H9 (cell line): ENCODE data around the gene GSTT2. TPM values are rescaled to one million over a fixed set of nuclear protein-coding genes. Genes with fewer than 3 reads are reported as not detected.

Experiments used
- DNase-seq: peaks from one replicate; pipeline ENCODE4 v3.0.0-alpha.2; 2017
- H2AFZ ChIP-seq: one replicate; pipeline ENCODE4 v1.6.1; 2013; ENCODE audit warnings: mild to moderate bottlenecking, low read length, control low read depth, moderate library complexity
- H2AK5ac ChIP-seq: 2 replicates; pipeline ENCODE4 v1.6.1; 2013; ENCODE audit warnings: low read length, control low read depth, mixed read lengths; ENCODE audit not compliant: insufficient read length
- H2BK120ac ChIP-seq: one replicate; pipeline ENCODE4 v1.6.1; 2013; ENCODE audit warnings: low read depth, mild to moderate bottlenecking, low read length, control low read depth, inconsistent platforms; ENCODE audit not compliant: poor library complexity, severe bottlenecking
- H2BK12ac ChIP-seq: 2 replicates; pipeline ENCODE4 v1.6.1; 2013; ENCODE audit warnings: low read length, control low read depth, mixed read lengths, low read depth; ENCODE audit not compliant: insufficient read length
- H2BK15ac ChIP-seq: 2 replicates; pipeline ENCODE4 v1.6.1; 2013; ENCODE audit warnings: low read depth, low read length, control low read depth
- H2BK20ac ChIP-seq: one replicate; pipeline ENCODE4 v1.6.1; 2013; ENCODE audit warnings: low read depth, mild to moderate bottlenecking, low read length, control low read depth, inconsistent platforms; ENCODE audit not compliant: poor library complexity, severe bottlenecking
- H2BK5ac ChIP-seq: 2 replicates; pipeline ENCODE4 v1.6.1; 2013; ENCODE audit warnings: low read length, control low read depth, mixed read lengths; ENCODE audit not compliant: insufficient read length
- H3K14ac ChIP-seq: 2 replicates; pipeline ENCODE4 v1.6.1; 2013; ENCODE audit warnings: low read length, control low read depth; ENCODE audit not compliant: insufficient read depth
- H3K18ac ChIP-seq: 2 replicates; pipeline ENCODE4 v1.6.1; 2013; ENCODE audit warnings: low read depth, mild to moderate bottlenecking, mixed read lengths, low read length, control low read depth; ENCODE audit not compliant: insufficient read length
- H3K23ac ChIP-seq: 2 replicates; pipeline ENCODE4 v1.6.1; 2013; ENCODE audit warnings: low read length, control low read depth, mixed read lengths, low read depth; ENCODE audit not compliant: insufficient read length
- H3K23me2 ChIP-seq: 2 replicates; pipeline ENCODE4 v1.6.1; 2013; ENCODE audit warnings: low read depth, mild to moderate bottlenecking, mixed read lengths, low read length, control low read depth; ENCODE audit not compliant: insufficient read length, poor library complexity, severe bottlenecking
- H3K27ac ChIP-seq: 2 replicates; pipeline ENCODE4 v1.5.1; 2013; ENCODE audit warnings: low read length, control low read depth, mixed read lengths, low read depth; ENCODE audit not compliant: insufficient read length
- H3K27me3 ChIP-seq: 2 replicates; pipeline ENCODE4 v1.6.1; 2013; ENCODE audit warnings: low read length, control low read depth, inconsistent platforms; ENCODE audit not compliant: insufficient read depth
- H3K4ac ChIP-seq: 2 replicates; pipeline ENCODE4 v1.6.1; 2013; ENCODE audit warnings: low read depth, mild to moderate bottlenecking, control low read depth, inconsistent platforms, low read length, moderate library complexity
- H3K4me1 ChIP-seq: 2 replicates; pipeline ENCODE4 v1.6.1; 2013; ENCODE audit warnings: low read length, control low read depth, inconsistent platforms; ENCODE audit not compliant: insufficient read depth
- H3K4me2 ChIP-seq: 2 replicates; pipeline ENCODE4 v1.6.1; 2013; ENCODE audit warnings: low read length, control low read depth, mixed read lengths; ENCODE audit not compliant: insufficient read length, insufficient read depth
- H3K56ac ChIP-seq: 2 replicates; pipeline ENCODE4 v1.6.1; 2013; ENCODE audit warnings: low read depth, mild to moderate bottlenecking, mixed read lengths, low read length, control low read depth; ENCODE audit not compliant: insufficient read length
- H3K79me1 ChIP-seq: 2 replicates; pipeline ENCODE4 v1.6.1; 2013; ENCODE audit warnings: low read depth, mild to moderate bottlenecking, moderate library complexity, low read length, control low read depth, inconsistent platforms; ENCODE audit not compliant: insufficient read depth, poor library complexity, severe bottlenecking
- H3K79me2 ChIP-seq: 2 replicates; pipeline ENCODE4 v1.6.1; 2013; ENCODE audit warnings: low read length, control low read depth, inconsistent platforms; ENCODE audit not compliant: insufficient read depth
- H3K9ac ChIP-seq: 2 replicates; pipeline ENCODE4 v1.6.1; 2013; ENCODE audit warnings: low read length, control low read depth, mixed read lengths; ENCODE audit not compliant: insufficient read length; ENCODE audit errors: extremely low read depth
- H3K9me3 ChIP-seq: one replicate; pipeline ENCODE4 v1.6.1; 2013; ENCODE audit warnings: low read depth, low read length, inconsistent platforms; ENCODE audit not compliant: control insufficient read depth
- H3T11ph ChIP-seq: one replicate; pipeline ENCODE4 v1.6.1; 2013; ENCODE audit warnings: mild to moderate bottlenecking, low read length, control low read depth, inconsistent platforms
- H4K20me1 ChIP-seq: one replicate; pipeline ENCODE4 v1.6.1; 2013; ENCODE audit not compliant: control insufficient read depth, insufficient read length, insufficient read depth
- H4K5ac ChIP-seq: 2 replicates; pipeline ENCODE4 v1.6.1; 2013; ENCODE audit warnings: low read depth, mild to moderate bottlenecking, mixed read lengths, low read length, control low read depth; ENCODE audit not compliant: insufficient read length
- H4K8ac ChIP-seq: replicated peaks from 2 replicates; pipeline ENCODE4 v1.6.1; 2013; ENCODE audit warnings: low read length, control low read depth, mixed read lengths, low read depth; ENCODE audit not compliant: insufficient read length
- H4K91ac ChIP-seq: 2 replicates; pipeline ENCODE4 v1.6.1; 2013; ENCODE audit warnings: low read depth, mild to moderate bottlenecking, moderate library complexity, mixed read lengths, low read length, control low read depth; ENCODE audit not compliant: insufficient read length
- H3K27ac Mint-ChIP-seq, 3 experiments: 2 replicates in 2 of 3; 3 replicates in 1 of 3; pipeline ENCODE4 v1.8.0; 2020 to 2021; ENCODE audit warnings: mixed read lengths in 3 of 3, mild to moderate bottlenecking in 1 of 3, moderate library complexity in 1 of 3
- H3K27me3 Mint-ChIP-seq: 2 replicates; pipeline ENCODE4 v1.8.0; 2021; ENCODE audit warnings: low read depth, mild to moderate bottlenecking, moderate library complexity, mixed read lengths
- H3K36me3 Mint-ChIP-seq, 3 experiments: 2 replicates in 2 of 3; 3 replicates in 1 of 3; pipeline ENCODE4 v1.8.0; 2020 to 2021; ENCODE audit warnings: low read depth in 3 of 3, mixed read lengths in 3 of 3; ENCODE audit not compliant: insufficient read depth in 1 of 3
- H3K4me1 Mint-ChIP-seq, 2 experiments: 2 replicates each; pipeline ENCODE4 v1.8.0; 2020; ENCODE audit warnings: mixed read lengths in 2 of 2
- H3K4me3 Mint-ChIP-seq, 2 experiments: 2 replicates in 1 of 2; 3 replicates in 1 of 2; pipeline ENCODE4 v1.8.0; 2020 to 2021; ENCODE audit warnings: mild to moderate bottlenecking in 2 of 2, mixed read lengths in 2 of 2, moderate library complexity in 1 of 2
- H3K9me3 Mint-ChIP-seq, 2 experiments: 2 replicates in 1 of 2; 3 replicates in 1 of 2; pipeline ENCODE4 v1.8.0; 2020; ENCODE audit warnings: mild to moderate bottlenecking in 2 of 2, mixed read lengths in 2 of 2, moderate library complexity in 1 of 2
- WGBS: extraction: QIAGEN DNeasy Blood & Tissue Kit; methylation state at CpG from one replicate; pipeline ENCODE4 v1.1.7; 2013; ENCODE audit warnings: missing lambda C conversion rate, low lambda C conversion rate, mixed read lengths; ENCODE audit not compliant: insufficient read length; ENCODE audit errors: extremely low coverage; 5-methylcytosine and 5-hydroxymethylcytosine counted together
- total RNA-seq: library from RNA; stranded (reverse); gene quantifications from 2 replicates; pipeline ENCODE4 v1.2.1, GENCODE V29; 2021
- TF ChIP-seq, protein P1 (sequence below): fragments of 200-600 bp; sonication (generic); conservative IDR thresholded peaks from 3 replicates; pipeline ENCODE4 v1.8.0; 2021; ENCODE audit warnings: antibody characterized with exemption, mild to moderate bottlenecking

The GSTT2 gene
- total RNA-seq, 1 experiment from 2014 or later = 0.22 TPM

DNA sequence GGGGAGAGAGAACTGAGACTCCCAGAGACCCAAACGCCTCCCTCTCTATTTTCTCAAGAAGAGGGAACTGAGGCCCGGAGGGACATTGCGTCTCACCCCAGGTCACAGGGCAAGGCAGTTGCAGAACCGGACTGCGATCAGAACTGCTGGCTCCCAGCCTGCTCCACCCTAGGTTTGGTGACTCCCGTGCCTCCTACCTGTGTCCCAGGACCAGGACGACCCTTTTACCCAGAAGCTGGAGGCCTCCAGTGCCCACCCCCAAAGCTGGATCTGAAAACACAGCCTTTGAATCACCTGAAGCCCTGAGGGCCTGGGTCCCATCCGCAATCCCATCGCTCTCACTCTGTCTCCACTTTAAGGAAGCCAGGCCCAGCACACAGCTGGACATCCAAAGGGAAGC, 24.0 kb downstream of the GSTT2 start:
- H2BK15ac ChIP-seq = no peak overlapping the region
- H3K14ac ChIP-seq = no peak overlapping the region
- Mint-ChIP-seq H3K4me3 (no peak overlapping the region), H3K27ac (0 out of 7 replicates have a peak overlapping the region, but pooled peaks of 1 of the 3 experiments have one; percentile 35), H3K27me3 (peaks cover 10% of the 10 kb centered on the region), H3K9me3 (no peaks in the 10 kb centered on the region), H3K36me3 (no peaks in the 10 kb centered on the region; a peak in 3 of 7 replicates), H3K4me1 (peaks cover 12 to 20% of the 10 kb centered on the region in 2 experiments)
- no peak overlapping the region for H3K56ac ChIP-seq
- no peaks in the 10 kb centered on the region; the same call in 1 of the 2 replicates for H3K27me3 ChIP-seq
- H2BK12ac ChIP-seq = no peak overlapping the region
- H2AK5ac ChIP-seq = no peak overlapping the region
- H4K8ac ChIP-seq = no peak overlapping the region
- no peaks in the 10 kb centered on the region for H3K9me3 ChIP-seq
- H3T11ph ChIP-seq = no peak overlapping the region
- peak overlapping the region; percentile 16 for H3K18ac ChIP-seq
- WGBS = no CpG with 5 or more reads among the region's 9 CpGs
- no peaks in the 10 kb centered on the region for H3K79me1 ChIP-seq
- no peak overlapping the region for H4K91ac ChIP-seq
- H3K27ac ChIP-seq = no peak overlapping the region
- no peak overlapping the region for H2BK20ac ChIP-seq
- no peak overlapping the region for H2BK5ac ChIP-seq
- no peak for DNase-seq
- H4K20me1 ChIP-seq = peaks cover 2% of the 10 kb centered on the region
- H4K5ac ChIP-seq = no peak overlapping the region
- no peak overlapping the region for H3K4ac ChIP-seq
- H3K23ac ChIP-seq = no peak overlapping the region
- H3K9ac ChIP-seq = no peak overlapping the region
- TF ChIP-seq, protein P1, sequence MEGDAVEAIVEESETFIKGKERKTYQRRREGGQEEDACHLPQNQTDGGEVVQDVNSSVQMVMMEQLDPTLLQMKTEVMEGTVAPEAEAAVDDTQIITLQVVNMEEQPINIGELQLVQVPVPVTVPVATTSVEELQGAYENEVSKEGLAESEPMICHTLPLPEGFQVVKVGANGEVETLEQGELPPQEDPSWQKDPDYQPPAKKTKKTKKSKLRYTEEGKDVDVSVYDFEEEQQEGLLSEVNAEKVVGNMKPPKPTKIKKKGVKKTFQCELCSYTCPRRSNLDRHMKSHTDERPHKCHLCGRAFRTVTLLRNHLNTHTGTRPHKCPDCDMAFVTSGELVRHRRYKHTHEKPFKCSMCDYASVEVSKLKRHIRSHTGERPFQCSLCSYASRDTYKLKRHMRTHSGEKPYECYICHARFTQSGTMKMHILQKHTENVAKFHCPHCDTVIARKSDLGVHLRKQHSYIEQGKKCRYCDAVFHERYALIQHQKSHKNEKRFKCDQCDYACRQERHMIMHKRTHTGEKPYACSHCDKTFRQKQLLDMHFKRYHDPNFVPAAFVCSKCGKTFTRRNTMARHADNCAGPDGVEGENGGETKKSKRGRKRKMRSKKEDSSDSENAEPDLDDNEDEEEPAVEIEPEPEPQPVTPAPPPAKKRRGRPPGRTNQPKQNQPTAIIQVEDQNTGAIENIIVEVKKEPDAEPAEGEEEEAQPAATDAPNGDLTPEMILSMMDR = no peak
- no peaks in the 10 kb centered on the region for H3K23me2 ChIP-seq
- H2AFZ ChIP-seq = no peak overlapping the region
- H3K4me1 ChIP-seq = peaks cover 3% of the 10 kb centered on the region; the same call in 1 of the 2 replicates
- no peak overlapping the region for H2BK120ac ChIP-seq
- H3K79me2 ChIP-seq = no peaks in the 10 kb centered on the region
- H3K4me2 ChIP-seq = no peak overlapping the region
